HG03139 (cell line): ENCODE results near the gene ZNF564.
A peak's percentile ranks its signal among the peaks of the same experiment; 100 is the strongest.
"Not testable (repeated sequence)": the region's sequence is repeated elsewhere in the genome, so short reads cannot be mapped to it uniquely, and the experiment has no call there.

Experiments used
- ATAC-seq: cut with Tn5 transposase; IDR thresholded peaks from one replicate; pipeline ENCODE4 v1.9.1; 2021; ENCODE audit not compliant: unreplicated experiment

Gene ZNF564

GRCh38 chr19:12497032-12497431 is 54.2 kb downstream of the ZNF564 start:
- no peak for ATAC-seq

DNA sequence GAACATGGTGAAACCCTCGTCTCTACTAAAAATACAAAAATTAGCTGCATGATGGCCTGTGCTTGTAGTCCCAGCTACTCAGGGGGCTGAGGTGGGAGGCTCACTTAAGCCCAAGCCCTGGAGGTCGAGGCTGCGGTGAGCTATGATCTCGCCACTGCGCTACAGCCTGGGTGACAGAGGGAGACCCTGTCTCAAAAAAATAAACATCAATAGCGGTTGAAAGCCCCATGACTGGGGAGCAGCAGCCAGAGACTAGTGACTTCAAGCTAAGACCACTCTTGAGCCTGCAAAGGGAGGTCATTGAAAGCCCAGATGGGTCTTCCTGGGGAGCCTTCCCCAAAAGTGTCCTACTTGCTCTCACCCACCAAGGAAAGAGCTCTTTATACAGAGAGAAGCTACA is 54.8 kb downstream of the ZNF564 start:
- ATAC-seq, result no peak

- ATAC-seq, result peak; percentile 84
Observed at GRCh38 chr19:12495002-12495802, 56.1 kb downstream of the ZNF564 start.

GRCh38 chr19:12494260-12494860 is 56.9 kb downstream of the ZNF564 start:
- no peak for ATAC-seq

DNA sequence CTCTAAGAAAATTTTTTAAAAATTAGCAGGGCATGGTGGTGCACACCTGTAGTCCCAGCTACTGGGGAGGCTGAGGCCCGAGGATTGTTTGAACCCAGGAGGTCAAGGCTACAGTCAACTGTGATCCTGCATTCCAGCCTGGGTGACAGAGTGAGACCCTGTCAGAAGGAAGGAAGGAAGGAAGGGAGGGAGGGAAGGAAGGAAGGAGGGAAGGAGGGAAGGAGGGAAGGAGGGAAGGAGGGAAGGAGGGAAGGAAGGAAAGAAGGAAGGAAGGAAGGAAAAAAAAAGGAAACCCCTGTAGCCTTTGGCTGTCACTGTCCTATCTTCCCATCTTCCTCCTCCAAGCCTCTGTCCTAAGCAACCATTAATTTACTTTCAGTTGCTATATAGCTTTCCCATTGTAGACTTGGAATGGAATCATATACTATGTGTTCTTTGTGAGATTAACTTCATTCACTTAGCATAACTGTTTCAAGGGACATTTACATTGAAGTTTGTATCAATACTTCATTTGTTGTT is 65.0 kb downstream of the ZNF564 start:
- ATAC-seq, result not testable (repeated sequence)

DNA sequence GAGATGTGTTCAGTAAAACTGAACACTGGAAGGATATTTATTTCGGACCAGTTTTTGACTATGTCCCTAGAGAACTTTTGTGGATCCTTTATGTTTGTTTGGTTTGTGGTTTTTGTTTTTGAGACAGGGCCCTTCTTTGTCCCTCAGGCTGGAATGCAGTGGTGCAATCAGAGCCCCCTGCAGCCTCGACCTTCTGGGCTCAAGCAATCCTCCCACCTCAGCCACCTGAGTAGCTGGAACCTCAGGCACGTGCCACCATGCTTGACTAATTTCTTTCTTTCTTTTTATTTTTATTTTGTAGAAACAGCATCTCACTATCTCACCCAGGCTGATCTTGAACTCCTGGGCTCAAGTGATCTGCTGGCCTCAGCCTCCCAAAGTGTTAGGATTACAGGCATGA is 65.7 kb downstream of the ZNF564 start:
- ATAC-seq, result no peak

- ATAC-seq, result peak; percentile 15
Observed at GRCh38 chr19:12485052-12485416, 66.2 kb downstream of the ZNF564 start.

DNA sequence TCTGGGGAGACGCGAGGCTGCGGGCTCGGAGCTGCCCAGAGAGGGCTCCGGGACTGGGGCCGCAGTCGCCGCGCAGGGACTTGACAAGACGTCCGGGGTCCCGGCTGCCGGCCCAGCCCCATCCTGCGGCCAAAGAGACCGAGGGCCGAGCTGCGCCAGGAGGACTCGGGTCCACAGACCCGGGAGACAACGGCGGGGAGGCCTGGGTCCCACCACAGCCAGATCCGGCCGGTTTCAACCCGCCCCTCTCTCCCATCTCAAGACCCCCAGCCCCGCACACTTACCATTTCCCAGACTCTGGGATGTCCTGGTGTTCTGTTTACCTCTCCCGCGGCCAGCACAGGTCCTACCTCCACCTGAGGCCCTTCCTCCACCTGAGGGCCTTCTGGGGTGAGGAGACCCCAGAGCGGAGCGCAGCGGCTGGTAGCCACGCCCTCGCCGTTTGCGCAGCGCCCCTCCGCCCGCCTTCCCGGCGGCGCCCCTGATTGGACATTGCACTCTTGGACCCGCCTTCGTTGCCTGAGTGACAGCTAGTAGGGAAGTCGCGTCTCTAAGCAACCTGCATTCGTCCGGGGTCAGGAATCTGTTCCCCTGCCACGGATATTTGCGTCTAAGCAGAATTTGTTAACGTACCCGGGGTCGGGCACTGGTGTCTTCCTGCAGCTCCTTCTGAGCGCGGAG is 66.8 kb downstream of the ZNF564 start, which contains the start of gene ZNF709:
Gene ZNF709 (minus strand): TSS at position 446 of the 681 bp plus-strand sequence. CDS start 159 bp downstream, at position 287.
- peak; percentile 84 for ATAC-seq

GRCh38 chr19:12484011-12484370 is 67.3 kb downstream of the ZNF564 start:
- no peak for ATAC-seq

GRCh38 chr19:12482509-12482886 is 68.8 kb downstream of the ZNF564 start:
- ATAC-seq, result no peak

- ATAC-seq, result no peak
Observed at GRCh38 chr19:12481781-12482508, 69.3 kb downstream of the ZNF564 start.

DNA sequence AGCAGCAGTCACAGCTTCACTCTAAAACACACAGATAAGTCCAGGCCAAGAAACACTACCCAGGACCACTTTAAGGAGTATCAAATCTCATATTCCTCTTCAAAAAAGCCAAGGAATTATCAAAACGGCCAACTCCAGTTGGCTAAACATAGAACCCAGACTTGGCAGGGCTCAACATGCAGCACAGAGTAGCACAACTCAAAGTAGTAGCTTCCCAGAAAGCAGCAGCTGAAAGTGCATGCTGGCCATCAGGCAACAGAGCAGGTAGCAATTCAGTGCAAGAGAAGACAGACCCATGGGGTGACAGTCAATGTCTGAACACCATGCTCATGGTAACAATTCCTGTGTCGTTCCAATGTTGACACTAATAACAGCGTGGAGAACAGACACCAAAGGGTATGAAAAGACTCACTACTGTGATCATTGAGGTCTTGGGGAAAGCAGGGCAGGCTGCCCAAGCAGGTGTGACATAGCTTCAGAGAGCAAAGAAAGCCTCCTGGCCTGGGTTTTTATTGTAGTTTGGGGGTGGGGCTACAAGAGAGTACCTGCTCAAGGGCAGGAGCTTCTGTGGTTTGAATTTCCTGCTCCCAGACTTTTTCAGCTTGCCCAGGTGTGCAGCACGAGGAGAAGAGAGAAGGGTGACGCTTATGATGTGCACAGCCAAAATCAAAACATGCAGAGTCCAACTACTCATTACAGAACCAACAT is 72.9 kb downstream of the ZNF564 start:
- ATAC-seq, result no peak
